Neural cell (in vitro differentiated cells): ENCODE data around the gene GSG1L.

Source experiments
- CTCF ChIP-seq: fragments of 450-650 bp; IDR thresholded peaks from 2 replicates; pipeline ENCODE4 v1.5.1; 2014; ENCODE audit warnings: antibody characterized with exemption, mild to moderate bottlenecking, moderate library complexity; ENCODE audit not compliant: poor library complexity, severe bottlenecking
- EP300 ChIP-seq: fragments of 450-650 bp; conservative IDR thresholded peaks from 2 replicates; pipeline ENCODE4 v1.6.1; 2014; ENCODE audit warnings: antibody characterized with exemption, mild to moderate bottlenecking, moderate library complexity; ENCODE audit not compliant: poor library complexity, severe bottlenecking
- EZH2 ChIP-seq: fragments of 200-600, 300-800 bp; shearing (Covaris generic), sonication (generic); IDR thresholded peaks from 2 replicates; pipeline ENCODE4 v1.6.1; 2014; ENCODE audit warnings: antibody characterized with exemption, low read length, borderline replicate concordance, mild to moderate bottlenecking; ENCODE audit not compliant: insufficient read depth, poor library complexity, severe bottlenecking
- POLR2AphosphoS5 ChIP-seq: IDR thresholded peaks from 2 replicates; pipeline ENCODE4 v1.6.1; 2012
- RAD21 ChIP-seq: fragments of 450-650 bp; conservative IDR thresholded peaks from 2 replicates; pipeline ENCODE4 v1.6.1; 2014; ENCODE audit warnings: antibody characterized with exemption, mild to moderate bottlenecking, moderate library complexity
- SMC3 ChIP-seq: fragments of 450-650 bp; conservative IDR thresholded peaks from 2 replicates; pipeline ENCODE4 v1.6.1; 2014; ENCODE audit warnings: antibody characterized with exemption, mild to moderate bottlenecking, moderate library complexity; ENCODE audit not compliant: poor library complexity
- TF ChIP-seq, protein P1 (sequence below): IDR thresholded peaks from 2 replicates; pipeline ENCODE4 v1.6.1; 2012; ENCODE audit warnings: borderline replicate concordance

- TF ChIP-seq RAD21, result no peak
- no peak for TF ChIP-seq CTCF
- no peak for TF ChIP-seq EZH2
- TF ChIP-seq SMC3, result no peak
- TF ChIP-seq, protein P1, sequence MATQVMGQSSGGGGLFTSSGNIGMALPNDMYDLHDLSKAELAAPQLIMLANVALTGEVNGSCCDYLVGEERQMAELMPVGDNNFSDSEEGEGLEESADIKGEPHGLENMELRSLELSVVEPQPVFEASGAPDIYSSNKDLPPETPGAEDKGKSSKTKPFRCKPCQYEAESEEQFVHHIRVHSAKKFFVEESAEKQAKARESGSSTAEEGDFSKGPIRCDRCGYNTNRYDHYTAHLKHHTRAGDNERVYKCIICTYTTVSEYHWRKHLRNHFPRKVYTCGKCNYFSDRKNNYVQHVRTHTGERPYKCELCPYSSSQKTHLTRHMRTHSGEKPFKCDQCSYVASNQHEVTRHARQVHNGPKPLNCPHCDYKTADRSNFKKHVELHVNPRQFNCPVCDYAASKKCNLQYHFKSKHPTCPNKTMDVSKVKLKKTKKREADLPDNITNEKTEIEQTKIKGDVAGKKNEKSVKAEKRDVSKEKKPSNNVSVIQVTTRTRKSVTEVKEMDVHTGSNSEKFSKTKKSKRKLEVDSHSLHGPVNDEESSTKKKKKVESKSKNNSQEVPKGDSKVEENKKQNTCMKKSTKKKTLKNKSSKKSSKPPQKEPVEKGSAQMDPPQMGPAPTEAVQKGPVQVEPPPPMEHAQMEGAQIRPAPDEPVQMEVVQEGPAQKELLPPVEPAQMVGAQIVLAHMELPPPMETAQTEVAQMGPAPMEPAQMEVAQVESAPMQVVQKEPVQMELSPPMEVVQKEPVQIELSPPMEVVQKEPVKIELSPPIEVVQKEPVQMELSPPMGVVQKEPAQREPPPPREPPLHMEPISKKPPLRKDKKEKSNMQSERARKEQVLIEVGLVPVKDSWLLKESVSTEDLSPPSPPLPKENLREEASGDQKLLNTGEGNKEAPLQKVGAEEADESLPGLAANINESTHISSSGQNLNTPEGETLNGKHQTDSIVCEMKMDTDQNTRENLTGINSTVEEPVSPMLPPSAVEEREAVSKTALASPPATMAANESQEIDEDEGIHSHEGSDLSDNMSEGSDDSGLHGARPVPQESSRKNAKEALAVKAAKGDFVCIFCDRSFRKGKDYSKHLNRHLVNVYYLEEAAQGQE, result no peak
- TF ChIP-seq POLR2AphosphoS5, result no peak
- TF ChIP-seq EP300, result no peak
These were observed 294.8 kb downstream of the GSG1L start for GRCh38 chr16:27768651-27769272.
